ENCODE measurements around the gene RHOJ. TPM values are rescaled to one million over a fixed set of nuclear protein-coding genes. Genes with fewer than 3 reads are reported as not detected.

The RHOJ gene
- total and polyA plus RNA-seq, 9 of the 15 experiments (the other 6 are each of a cell fraction or from before 2014, with no cell fraction given): not detected

GRCh38 chr14:63283884-63284248, 79.6 kb downstream of the RHOJ start:
- Histone ChIP-seq H3K9me1 (ENCODE audit: control insufficient read depth, insufficient read depth, low read length) (no peaks in the 10 kb centered on the region), H4K20me1 (replicated peaks; ENCODE audit: control insufficient read depth, insufficient read depth, low read length) (no peaks in the 10 kb centered on the region), H3K27ac (ENCODE audit: extremely low read depth, low read depth, low read length) (no peak overlapping the region), H3K9ac (ENCODE audit: insufficient read depth in 1 of 2, low read depth in 2 of 2, low read length in 2 of 2) (no peak overlapping the region), H3K9me3 (replicated peaks; ENCODE audit: control insufficient read depth, insufficient read depth, low read depth, low read length) (no peaks in the 10 kb centered on the region), H3K4me3 (no peak overlapping the region), H3K4me1 (replicated peaks in 1 of 2; ENCODE audit: control insufficient read depth in 2 of 2, insufficient read depth in 2 of 2, low read length in 2 of 2) (no peaks in the 10 kb centered on the region), H3K4me2 (ENCODE audit: insufficient read depth, low read length) (no peak overlapping the region), H2AFZ (ENCODE audit: low read depth, low read length) (no peak overlapping the region), H3K79me2 (ENCODE audit: control insufficient read depth, insufficient read depth, low read length) (no peaks in the 10 kb centered on the region), H3K36me3 (ENCODE audit: control insufficient read depth, insufficient read depth, low read length) (no peaks in the 10 kb centered on the region), H3K27me3 (ENCODE audit: control insufficient read depth in 2 of 2, insufficient read depth in 2 of 2, low read length in 2 of 2) (0 out of 5 replicates have a peak, but pooled peaks cover 0 to 5% of the 10 kb centered on the region in 2 experiments)
- CTCF ChIA-PET (ENCODE audit: low intra/inter-chr PET ratio): no interaction called here
- in situ Hi-C loops (cut with MboI): loop anchor here (25.0 kb wide), 1 partner anchor 1397 kb away; no protein-coding TSS in a partner anchor
- WGBS (ENCODE audit: insufficient coverage, low coverage, missing lambda C conversion rate): 0% methylated on average over 7 of the region's 7 CpGs
- ATAC-seq (no peak), DNase-seq (ENCODE audit: extremely low read depth in 1 of 4, low spot score in 3 of 4) (no peak), FAIRE-seq (no peak)
- TF ChIP-seq GATAD2B (IDR thresholded peaks at IDR 0.05; ENCODE audit: borderline replicate concordance): no peak
- TF ChIP-seq TOE1 (IDR thresholded peaks at IDR 0.05; ENCODE audit: borderline replicate concordance): no peak
- no peak for TF ChIP-seq TOE1 (CRISPR knock-in tag; IDR thresholded peaks at IDR 0.05; ENCODE audit: borderline replicate concordance, low read depth)
- no peak for TF ChIP-seq TAF1 (IDR thresholded peaks at IDR 0.05; ENCODE audit: control insufficient read depth, extremely low read depth, insufficient read depth, low read length, severe bottlenecking)
- TF ChIP-seq SMAD2 (IDR thresholded peaks at IDR 0.05; ENCODE audit: low read depth, low read length): no peak
- no peak for TF ChIP-seq NKRF (IDR thresholded peaks at IDR 0.05; ENCODE audit: borderline replicate concordance)
- no peak for TF ChIP-seq RAD21 (CRISPR knock-in tag; conservative IDR thresholded peaks at IDR 0.05 in 1 of 2, IDR thresholded peaks at IDR 0.05 in 1 of 2)
- no peak for TF ChIP-seq PRMT5 (CRISPR knock-in tag; IDR thresholded peaks at IDR 0.05)
- no peak for TF ChIP-seq PCBP2 (IDR thresholded peaks at IDR 0.05; ENCODE audit: low read depth, low read length, poor library complexity, severe bottlenecking)
- no peak for TF ChIP-seq SMARCB1 (IDR thresholded peaks at IDR 0.05; ENCODE audit: insufficient read length, low read depth)
- no peak for TF ChIP-seq ZNF263 (CRISPR knock-in tag; IDR thresholded peaks at IDR 0.05; ENCODE audit: borderline replicate concordance)
- no peak for TF ChIP-seq ZNF778 (CRISPR knock-in tag; IDR thresholded peaks at IDR 0.05)
- no peak for TF ChIP-seq RFX1 (IDR thresholded peaks at IDR 0.05)
- TF ChIP-seq ZNF239 (CRISPR knock-in tag; IDR thresholded peaks at IDR 0.05): no peak
- no peak for TF ChIP-seq E2F3 (CRISPR knock-in tag; IDR thresholded peaks at IDR 0.05)
- TF ChIP-seq FOSL1 (tag; conservative IDR thresholded peaks at IDR 0.05): no peak
- TF ChIP-seq TAL1 (IDR thresholded peaks at IDR 0.05): no peak
- no peak for TF ChIP-seq ETV5 (CRISPR knock-in tag; IDR thresholded peaks at IDR 0.05; ENCODE audit: low read depth)
- no peak for TF ChIP-seq MCM7 (IDR thresholded peaks at IDR 0.05)
- TF ChIP-seq HEY1 (CRISPR knock-in tag; IDR thresholded peaks at IDR 0.05; ENCODE audit: borderline replicate concordance): no peak
- TF ChIP-seq SP2 (IDR thresholded peaks at IDR 0.05; ENCODE audit: extremely low read depth, low read depth, low read length, poor library complexity, severe bottlenecking): no peak
- BruUV-seq (replicated peaks): no TSS peak
- intact Hi-C loops (cut with micrococcal nuclease): no loop called here
- POLR2A ChIA-PET: interaction anchor here (1.4 kb wide), 1 partner anchor 13 kb away, joined by 4 read pairs; no protein-coding TSS in a partner anchor
